Hepatocyte (in vitro differentiated cells): ENCODE measurements around the gene SCN4B.

Experiments used
- EZH2 ChIP-seq: fragments of 200-600 bp; sonication (generic); IDR thresholded peaks from 2 replicates; pipeline ENCODE4 v1.6.1; 2016; ENCODE audit warnings: antibody characterized with exemption, mild to moderate bottlenecking, borderline replicate concordance
- TF ChIP-seq, protein P1 (sequence below): fragments of 200-600 bp; sonication (generic); IDR thresholded peaks from 2 replicates; pipeline ENCODE4 v1.5.1; 2016; ENCODE audit warnings: antibody characterized with exemption, mild to moderate bottlenecking; ENCODE audit not compliant: poor library complexity

DNA sequence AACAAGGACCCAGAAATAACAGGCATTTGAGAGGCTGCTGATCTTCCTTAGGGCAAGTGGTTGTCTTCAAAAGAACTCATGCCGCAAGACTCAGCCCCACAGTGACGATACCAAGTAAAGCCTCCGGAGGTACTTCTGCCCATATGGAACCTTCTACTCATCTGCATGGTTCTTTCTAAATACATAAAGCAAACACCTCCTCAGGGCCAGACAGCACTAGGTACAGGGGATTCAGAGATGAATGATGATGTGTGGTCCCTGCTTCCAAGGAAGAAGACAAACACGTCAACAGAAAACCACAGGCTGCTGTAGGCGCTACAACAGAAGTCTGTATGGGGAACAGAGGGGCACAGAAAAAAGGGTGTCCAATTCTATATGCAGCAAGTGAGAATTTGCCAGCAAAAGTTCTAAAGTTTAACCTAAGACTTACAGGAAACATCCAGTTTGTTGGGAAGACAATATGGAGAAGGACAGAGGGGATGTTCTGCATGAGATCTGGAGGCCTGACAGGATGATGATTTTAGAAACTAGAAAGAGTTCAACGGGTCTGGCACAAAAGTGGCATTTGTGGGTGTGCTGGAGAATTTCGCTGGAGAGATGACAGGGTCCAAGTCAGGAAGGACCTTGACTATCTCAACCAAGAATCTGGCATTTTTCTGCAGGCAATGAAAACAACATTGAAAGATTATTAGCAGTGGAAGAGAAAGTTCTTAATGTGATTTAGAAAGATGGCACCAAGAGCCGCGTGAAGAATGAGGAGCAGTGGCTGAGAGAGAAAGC, 48.5 kb upstream of the SCN4B start:
- TF ChIP-seq, protein P1, sequence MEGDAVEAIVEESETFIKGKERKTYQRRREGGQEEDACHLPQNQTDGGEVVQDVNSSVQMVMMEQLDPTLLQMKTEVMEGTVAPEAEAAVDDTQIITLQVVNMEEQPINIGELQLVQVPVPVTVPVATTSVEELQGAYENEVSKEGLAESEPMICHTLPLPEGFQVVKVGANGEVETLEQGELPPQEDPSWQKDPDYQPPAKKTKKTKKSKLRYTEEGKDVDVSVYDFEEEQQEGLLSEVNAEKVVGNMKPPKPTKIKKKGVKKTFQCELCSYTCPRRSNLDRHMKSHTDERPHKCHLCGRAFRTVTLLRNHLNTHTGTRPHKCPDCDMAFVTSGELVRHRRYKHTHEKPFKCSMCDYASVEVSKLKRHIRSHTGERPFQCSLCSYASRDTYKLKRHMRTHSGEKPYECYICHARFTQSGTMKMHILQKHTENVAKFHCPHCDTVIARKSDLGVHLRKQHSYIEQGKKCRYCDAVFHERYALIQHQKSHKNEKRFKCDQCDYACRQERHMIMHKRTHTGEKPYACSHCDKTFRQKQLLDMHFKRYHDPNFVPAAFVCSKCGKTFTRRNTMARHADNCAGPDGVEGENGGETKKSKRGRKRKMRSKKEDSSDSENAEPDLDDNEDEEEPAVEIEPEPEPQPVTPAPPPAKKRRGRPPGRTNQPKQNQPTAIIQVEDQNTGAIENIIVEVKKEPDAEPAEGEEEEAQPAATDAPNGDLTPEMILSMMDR = no peak
- TF ChIP-seq EZH2 = no peak
